Hepatic stellate cell (primary cell): Measurements from ENCODE around the gene SYTL4.
"Not testable (repeated sequence)": the region's sequence is repeated elsewhere in the genome, so short reads cannot be mapped to it uniquely, and the experiment has no call there.

Source experiments
- DNase-seq: peaks from one replicate; pipeline ENCODE4 v3.0.0; 2011; ENCODE audit warnings: low spot score

Gene SYTL4

GRCh38 chrX:100731441-100732281 lies at the start of gene SYTL4:
Gene SYTL4, minus strand, starts transcription at chrX:100732121. Its CDS starts 30,084 bp downstream, at chrX:100702037.
- DNase-seq = peak; percentile 34

GRCh38 chrX:100769439-100769838 lies 37.5 kb upstream of the SYTL4 start:
- DNase-seq = not testable (repeated sequence)

GRCh38 chrX:100768679-100769338 lies 36.9 kb upstream of the SYTL4 start:
- peak; percentile 41 for DNase-seq

- DNase-seq = no peak
These were observed 19.0 kb upstream of the SYTL4 start for GRCh38 chrX:100750883-100751282.

- DNase-seq = no peak
These were observed 16.2 kb upstream of the SYTL4 start for GRCh38 chrX:100748108-100748507.

GRCh38 chrX:100747703-100748102 lies 15.8 kb upstream of the SYTL4 start:
- no peak for DNase-seq

GRCh38 chrX:100747090-100747489 lies 15.2 kb upstream of the SYTL4 start:
- no peak for DNase-seq

- DNase-seq = no peak
These were observed 14.1 kb upstream of the SYTL4 start for GRCh38 chrX:100745806-100746537.

GRCh38 chrX:100745205-100745604 lies 13.3 kb upstream of the SYTL4 start:
- no peak for DNase-seq

GRCh38 chrX:100743009-100743607 lies 11.2 kb upstream of the SYTL4 start:
- DNase-seq = no peak

- not testable (repeated sequence) for DNase-seq
These were observed 7.9 kb downstream of the SYTL4 start for GRCh38 chrX:100724006-100724405.

- no peak for DNase-seq
These were observed 10.6 kb downstream of the SYTL4 start for GRCh38 chrX:100721328-100721727.

GRCh38 chrX:100720301-100720700 lies 11.6 kb downstream of the SYTL4 start:
- no peak for DNase-seq

GRCh38 chrX:100719139-100719538 lies 12.8 kb downstream of the SYTL4 start:
- DNase-seq = no peak

- DNase-seq = no peak
These were observed 14.6 kb downstream of the SYTL4 start for GRCh38 chrX:100717363-100717762.

GRCh38 chrX:100710816-100711215 lies 21.1 kb downstream of the SYTL4 start:
- no peak for DNase-seq

- DNase-seq = no peak
These were observed 27.2 kb downstream of the SYTL4 start for GRCh38 chrX:100704581-100705203.

- no peak for DNase-seq
These were observed 31.1 kb downstream of the SYTL4 start for GRCh38 chrX:100700809-100701208.

- no peak for DNase-seq
These were observed 33.4 kb downstream of the SYTL4 start for GRCh38 chrX:100698551-100698950.

- no peak for DNase-seq
These were observed 35.1 kb downstream of the SYTL4 start for GRCh38 chrX:100696699-100697351.

GRCh38 chrX:100695991-100696390 lies 35.9 kb downstream of the SYTL4 start:
- DNase-seq = no peak
